Measurements from ENCODE around the gene KCNB1. TPM values are rescaled to one million over a fixed set of nuclear protein-coding genes. Genes with fewer than 3 reads are reported as not detected.

Gene KCNB1
- total RNA-seq, 4 donors from 2014 or later = 0.29 to 32.5 (median 7.0) TPM

DNA sequence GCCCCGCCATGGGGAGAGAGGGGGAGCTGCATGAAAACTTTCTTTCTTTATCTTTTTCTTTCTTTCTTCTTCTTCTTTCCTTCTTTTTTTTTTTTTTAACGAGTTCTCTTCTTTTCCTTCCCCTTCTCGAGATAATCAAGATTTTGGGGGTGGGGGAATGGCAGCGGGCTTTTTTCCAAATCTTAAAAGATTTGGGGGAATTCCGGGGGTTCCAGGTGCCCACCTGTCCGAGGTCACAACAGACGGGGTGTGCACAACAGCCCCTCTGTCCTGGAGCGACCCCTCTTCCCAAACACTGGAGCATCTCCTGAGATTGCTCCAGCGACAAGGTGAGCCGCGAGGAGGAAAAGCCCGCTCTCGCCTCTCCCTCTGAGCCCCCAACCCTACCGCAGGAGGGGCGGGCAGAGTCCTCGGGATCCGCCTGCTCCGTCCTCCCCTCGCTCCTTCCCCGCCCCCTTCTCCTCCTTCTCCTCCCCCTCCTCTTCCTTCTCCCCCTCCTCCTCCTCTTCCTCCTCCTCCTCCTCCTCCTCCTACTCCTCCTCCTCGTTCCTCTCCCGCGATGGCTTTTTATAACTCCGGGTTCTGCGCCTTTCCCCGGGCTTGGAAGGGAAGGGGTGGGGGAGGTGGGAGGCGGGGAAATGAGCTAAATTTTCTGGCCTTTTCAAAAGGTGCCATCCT, 689 bp upstream of the KCNB1 start:
- Histone ChIP-seq H3K4me1 (peaks cover 0 to 3% of the 10 kb centered on the region in 2 donors), H3K27me3 (no peaks in the 10 kb centered on the region), H3K9me3 (no peaks in the 10 kb centered on the region), H3K36me3 (no peaks in the 10 kb centered on the region), H3K4me3 (peak overlapping the region; percentile 31 to 51), H3K27ac (peak overlapping the region; percentile 51 to 84)
- TF ChIP-seq POLR2A (IDR thresholded peaks at IDR 0.05) = no peak
- TF ChIP-seq, protein P1, sequence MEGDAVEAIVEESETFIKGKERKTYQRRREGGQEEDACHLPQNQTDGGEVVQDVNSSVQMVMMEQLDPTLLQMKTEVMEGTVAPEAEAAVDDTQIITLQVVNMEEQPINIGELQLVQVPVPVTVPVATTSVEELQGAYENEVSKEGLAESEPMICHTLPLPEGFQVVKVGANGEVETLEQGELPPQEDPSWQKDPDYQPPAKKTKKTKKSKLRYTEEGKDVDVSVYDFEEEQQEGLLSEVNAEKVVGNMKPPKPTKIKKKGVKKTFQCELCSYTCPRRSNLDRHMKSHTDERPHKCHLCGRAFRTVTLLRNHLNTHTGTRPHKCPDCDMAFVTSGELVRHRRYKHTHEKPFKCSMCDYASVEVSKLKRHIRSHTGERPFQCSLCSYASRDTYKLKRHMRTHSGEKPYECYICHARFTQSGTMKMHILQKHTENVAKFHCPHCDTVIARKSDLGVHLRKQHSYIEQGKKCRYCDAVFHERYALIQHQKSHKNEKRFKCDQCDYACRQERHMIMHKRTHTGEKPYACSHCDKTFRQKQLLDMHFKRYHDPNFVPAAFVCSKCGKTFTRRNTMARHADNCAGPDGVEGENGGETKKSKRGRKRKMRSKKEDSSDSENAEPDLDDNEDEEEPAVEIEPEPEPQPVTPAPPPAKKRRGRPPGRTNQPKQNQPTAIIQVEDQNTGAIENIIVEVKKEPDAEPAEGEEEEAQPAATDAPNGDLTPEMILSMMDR (IDR thresholded peaks at IDR 0.05) = no peak
- DNase-seq = peak in 1 of 2 donors; percentile 37
- intact Hi-C loops (cut with DNase I; ENCODE audit: low total_unique reads) = no loop called here

DNA sequence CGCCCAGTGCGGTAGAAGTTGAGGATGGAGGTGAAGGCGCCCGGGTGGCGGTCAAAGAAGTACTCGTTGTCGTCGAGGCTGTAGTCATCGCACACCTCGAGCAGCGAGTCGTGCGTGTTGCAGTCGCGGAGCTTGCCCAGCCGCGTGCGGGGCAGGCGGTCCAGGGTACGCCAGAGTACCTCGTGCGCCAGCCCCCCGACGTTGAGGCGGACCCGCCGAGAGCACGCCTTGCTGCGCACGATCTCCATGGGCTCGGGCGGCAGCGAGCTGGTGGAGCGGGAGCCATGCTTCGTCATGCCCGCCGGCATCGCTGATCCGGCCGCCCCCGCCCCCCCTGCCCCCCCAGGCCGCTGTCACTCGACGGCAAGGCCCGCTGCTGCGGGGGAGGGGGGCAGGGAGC, 295 bp downstream of the KCNB1 start:
- TF ChIP-seq, protein P1 (IDR thresholded peaks at IDR 0.05) = no peak
- TF ChIP-seq POLR2A (IDR thresholded peaks at IDR 0.05) = no peak
- H3K4me1 ChIP-seq = peaks cover 0 to 3% of the 10 kb centered on the region in 2 donors
- peak overlapping the region in 1 of 2 donors; percentile 23 for H3K4me3 ChIP-seq
- no peak for DNase-seq
- H3K27me3 ChIP-seq = no peaks in the 10 kb centered on the region
- H3K27ac ChIP-seq = peak overlapping the region in 1 of 2 donors; percentile 51
- no peaks in the 10 kb centered on the region for H3K36me3 ChIP-seq
- H3K9me3 ChIP-seq = no peaks in the 10 kb centered on the region
- intact Hi-C loops (cut with DNase I; ENCODE audit: low total_unique reads) = no loop called here

DNA sequence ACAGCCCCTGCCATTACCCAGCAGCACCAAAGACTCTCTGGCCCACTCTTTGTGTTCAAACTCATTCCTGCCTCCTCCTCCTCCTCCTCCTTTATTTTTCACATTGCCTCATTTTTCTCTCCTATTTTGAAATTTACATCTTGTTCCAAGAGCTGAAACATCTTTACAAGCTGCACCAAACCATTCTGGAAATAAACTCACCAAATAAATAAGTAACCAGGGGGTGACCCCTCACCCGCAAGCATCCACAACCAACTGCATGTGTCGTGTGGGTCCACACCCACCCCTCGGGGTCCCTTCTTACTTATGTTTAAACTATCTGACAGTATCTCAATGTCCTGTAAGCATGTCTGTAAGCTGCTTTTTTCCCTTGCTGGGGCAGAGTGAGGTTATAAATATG, 1.4 kb downstream of the KCNB1 start:
- Histone ChIP-seq H3K27ac (peak overlapping the region in 1 of 2 donors; percentile 33), H3K36me3 (no peaks in the 10 kb centered on the region), H3K9me3 (no peaks in the 10 kb centered on the region), H3K4me1 (peaks cover 0 to 3% of the 10 kb centered on the region in 2 donors), H3K4me3 (no peak overlapping the region), H3K27me3 (no peaks in the 10 kb centered on the region)
- DNase-seq = no peak
- no peak for TF ChIP-seq POLR2A (IDR thresholded peaks at IDR 0.05)
- TF ChIP-seq, protein P1 (IDR thresholded peaks at IDR 0.05) = no peak
- intact Hi-C loops (cut with DNase I; ENCODE audit: low total_unique reads) = no loop called here

DNA sequence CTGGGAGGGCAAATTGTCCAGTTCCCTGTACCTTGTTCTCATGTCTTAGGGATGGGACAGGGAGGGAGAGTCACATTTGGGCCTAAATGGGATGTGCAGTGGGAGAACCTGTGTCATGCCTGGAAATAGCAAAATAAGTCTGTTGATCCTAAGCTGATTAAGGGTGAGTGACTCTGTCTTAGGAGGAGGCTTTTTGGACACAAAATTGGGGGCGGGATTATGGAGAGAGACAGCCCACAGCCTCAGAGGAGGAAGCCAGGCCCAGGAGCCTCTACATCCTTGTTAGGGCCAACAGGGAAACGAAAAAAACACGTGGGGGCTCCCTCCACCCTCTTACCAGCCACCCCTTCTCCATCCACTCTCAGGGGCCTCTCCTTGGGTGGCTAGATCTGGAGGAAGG, 2.2 kb downstream of the KCNB1 start:
- DNase-seq = no peak
- Histone ChIP-seq H3K9me3 (no peaks in the 10 kb centered on the region), H3K4me3 (no peak overlapping the region), H3K36me3 (no peaks in the 10 kb centered on the region), H3K27me3 (no peaks in the 10 kb centered on the region), H3K4me1 (peaks cover 0 to 3% of the 10 kb centered on the region in 2 donors), H3K27ac (peak overlapping the region in 1 of 2 donors; percentile 38)
- intact Hi-C loops (cut with DNase I; ENCODE audit: low total_unique reads) = no loop called here
- TF ChIP-seq, protein P1 (IDR thresholded peaks at IDR 0.05) = no peak
- no peak for TF ChIP-seq POLR2A (IDR thresholded peaks at IDR 0.05)

DNA sequence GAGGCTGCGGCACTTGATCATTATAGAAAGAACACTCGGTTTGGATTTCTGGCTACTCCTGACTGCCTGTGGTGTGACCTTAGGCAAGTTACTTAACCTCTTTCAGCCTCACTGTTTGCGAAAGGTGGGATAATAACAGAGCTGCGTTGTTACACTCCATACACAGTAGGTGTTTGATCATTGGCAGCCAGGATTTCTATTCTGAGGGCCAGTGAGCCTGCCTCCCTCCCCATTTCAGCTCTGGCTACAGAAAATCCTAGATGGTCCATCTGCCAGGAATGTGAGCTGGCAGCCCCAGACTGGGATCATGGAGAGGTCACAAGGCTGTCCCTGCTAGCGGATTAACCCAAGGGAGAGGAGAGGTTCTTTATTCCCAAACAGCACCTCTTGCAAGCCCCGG, 2.7 kb downstream of the KCNB1 start:
- TF ChIP-seq, protein P1 (IDR thresholded peaks at IDR 0.05) = no peak
- no peak for TF ChIP-seq POLR2A (IDR thresholded peaks at IDR 0.05)
- no peaks in the 10 kb centered on the region for H3K9me3 ChIP-seq
- no peaks in the 10 kb centered on the region for H3K27me3 ChIP-seq
- intact Hi-C loops (cut with DNase I; ENCODE audit: low total_unique reads) = no loop called here
- H3K27ac ChIP-seq = peak overlapping the region in 1 of 2 donors; percentile 38
- no peaks in the 10 kb centered on the region for H3K36me3 ChIP-seq
- no peak overlapping the region for H3K4me3 ChIP-seq
- no peak for DNase-seq
- peaks cover 0 to 3% of the 10 kb centered on the region in 2 donors for H3K4me1 ChIP-seq

All from uterus (tissue), 4 donors.